ENCODE data around the gene ZNRD2. TPM values are rescaled to one million over a fixed set of nuclear protein-coding genes. Genes with fewer than 3 reads are reported as not detected.

Gene ZNRD2
- total RNA-seq, 1 donor from 2014 or later, result 67.3 TPM

GRCh38 chr11:65575568-65576231, 5.4 kb downstream of the ZNRD2 start, which contains the start of gene EHBP1L1:
Gene EHBP1L1 (plus strand): TSS chr11:65576053. CDS start chr11:65576303, 250 bp downstream.
- DNase-seq (ENCODE audit: low read depth), result no peak
- H3K36me3 ChIP-seq (ENCODE audit: control insufficient read depth, insufficient read depth, low read length), result peaks cover 1% of the 10 kb centered on the region
- no peak for TF ChIP-seq CTCF (IDR thresholded peaks at IDR 0.05; ENCODE audit: insufficient read depth, low read length, poor library complexity, severe bottlenecking)
- peak within 1 kb of the TSS; percentile 39 for H3K4me3 ChIP-seq (ENCODE audit: low read depth, low read length)
- H3K27me3 ChIP-seq (ENCODE audit: control insufficient read depth, insufficient read depth, low read length), result no peaks in the 10 kb centered on the region

- Histone ChIP-seq H3K27me3 (ENCODE audit: control insufficient read depth, insufficient read depth, low read length) (no peaks in the 10 kb centered on the region), H3K36me3 (ENCODE audit: control insufficient read depth, insufficient read depth, low read length) (peaks cover 1% of the 10 kb centered on the region), H3K4me3 (ENCODE audit: low read depth, low read length) (peak overlapping the region; percentile 39)
- no peak for TF ChIP-seq CTCF (IDR thresholded peaks at IDR 0.05; ENCODE audit: insufficient read depth, low read length, poor library complexity, severe bottlenecking)
- no peak for DNase-seq (ENCODE audit: low read depth)
Measured at GRCh38 chr11:65576232-65576866, 6.1 kb downstream of the ZNRD2 start.

GRCh38 chr11:65576867-65577755, 6.8 kb downstream of the ZNRD2 start:
- H3K4me3 ChIP-seq (ENCODE audit: low read depth, low read length), result no peak overlapping the region
- TF ChIP-seq CTCF (IDR thresholded peaks at IDR 0.05; ENCODE audit: insufficient read depth, low read length, poor library complexity, severe bottlenecking), result no peak
- no peak for DNase-seq (ENCODE audit: low read depth)

GRCh38 chr11:65577756-65578109, 7.5 kb downstream of the ZNRD2 start:
- H3K36me3 ChIP-seq (ENCODE audit: control insufficient read depth, insufficient read depth, low read length), result peaks cover 1% of the 10 kb centered on the region
- no peak overlapping the region for H3K4me3 ChIP-seq (ENCODE audit: low read depth, low read length)
- no peak for TF ChIP-seq CTCF (IDR thresholded peaks at IDR 0.05; ENCODE audit: insufficient read depth, low read length, poor library complexity, severe bottlenecking)
- no peaks in the 10 kb centered on the region for H3K27me3 ChIP-seq (ENCODE audit: control insufficient read depth, insufficient read depth, low read length)
- DNase-seq (ENCODE audit: low read depth), result no peak

More at GRCh38 chr11:65576867-65577755, 6.8 kb downstream of the ZNRD2 start:
- no peaks in the 10 kb centered on the region for H3K27me3 ChIP-seq (ENCODE audit: control insufficient read depth, insufficient read depth, low read length)
- peaks cover 1% of the 10 kb centered on the region for H3K36me3 ChIP-seq (ENCODE audit: control insufficient read depth, insufficient read depth, low read length)

- Histone ChIP-seq H3K36me3 (ENCODE audit: control insufficient read depth, insufficient read depth, low read length) (peaks cover 1% of the 10 kb centered on the region), H3K4me3 (ENCODE audit: low read depth, low read length) (no peak overlapping the region), H3K27me3 (ENCODE audit: control insufficient read depth, insufficient read depth, low read length) (no peaks in the 10 kb centered on the region)
- TF ChIP-seq CTCF (IDR thresholded peaks at IDR 0.05; ENCODE audit: insufficient read depth, low read length, poor library complexity, severe bottlenecking), result no peak
- no peak for DNase-seq (ENCODE audit: low read depth)
Measured at GRCh38 chr11:65578134-65578533, 7.9 kb downstream of the ZNRD2 start.
